ENCODE measurements around the gene LIPE. TPM values are rescaled to one million over a fixed set of nuclear protein-coding genes. Genes with fewer than 3 reads are reported as not detected.

Gene LIPE
- total and polyA plus RNA-seq, 2 experiments from 2014 or later: 5.8 to 10.9 TPM

DNA sequence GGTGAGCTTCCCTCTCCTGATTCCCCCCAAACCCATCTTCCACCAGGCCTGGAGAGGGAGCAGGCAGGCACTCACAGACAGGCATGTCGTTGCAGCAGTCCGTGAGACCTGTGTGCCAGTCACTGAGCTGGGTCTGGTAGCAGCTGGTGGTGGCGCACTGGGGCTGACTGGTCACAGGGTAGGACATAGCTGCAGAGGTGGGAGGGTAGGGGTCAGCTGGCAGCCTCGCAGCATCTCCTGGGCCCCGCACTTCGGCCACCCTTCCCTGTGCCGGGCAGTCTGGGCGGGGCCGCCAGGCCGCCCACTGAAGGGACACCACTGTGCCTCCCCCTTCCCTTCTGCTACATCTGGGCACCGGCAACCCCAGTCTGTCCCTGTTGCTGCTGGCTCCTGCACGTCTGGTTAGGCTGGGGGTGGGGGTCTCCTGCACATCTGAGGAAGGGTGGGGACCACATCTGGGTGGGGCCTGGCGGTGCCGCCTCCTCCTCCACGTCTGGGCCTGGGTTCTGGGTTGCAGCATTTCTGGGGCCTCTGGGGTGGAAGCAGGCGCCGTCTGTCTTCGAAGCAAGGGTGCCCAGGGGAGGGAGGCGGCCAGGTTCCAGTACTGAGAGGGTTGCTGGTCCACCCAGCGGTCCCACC, 38.2 kb downstream of the LIPE start:
- Mint-ChIP-seq H3K4me1 (peaks cover 19% of the 10 kb centered on the region), H3K36me3 (ENCODE audit: low read depth) (peaks cover 3% of the 10 kb centered on the region; the same call in 1 of the 3 replicates), H3K4me3 (no peak overlapping the region), H3K9me3 (no peaks in the 10 kb centered on the region), H3K27ac (no peak overlapping the region), H3K27me3 (ENCODE audit: insufficient read depth, low read depth, poor library complexity) (peaks cover 17% of the 10 kb centered on the region)
- H3K27ac ChIP-seq (ENCODE audit: low read depth): no peak overlapping the region
- TF ChIP-seq, protein P1, sequence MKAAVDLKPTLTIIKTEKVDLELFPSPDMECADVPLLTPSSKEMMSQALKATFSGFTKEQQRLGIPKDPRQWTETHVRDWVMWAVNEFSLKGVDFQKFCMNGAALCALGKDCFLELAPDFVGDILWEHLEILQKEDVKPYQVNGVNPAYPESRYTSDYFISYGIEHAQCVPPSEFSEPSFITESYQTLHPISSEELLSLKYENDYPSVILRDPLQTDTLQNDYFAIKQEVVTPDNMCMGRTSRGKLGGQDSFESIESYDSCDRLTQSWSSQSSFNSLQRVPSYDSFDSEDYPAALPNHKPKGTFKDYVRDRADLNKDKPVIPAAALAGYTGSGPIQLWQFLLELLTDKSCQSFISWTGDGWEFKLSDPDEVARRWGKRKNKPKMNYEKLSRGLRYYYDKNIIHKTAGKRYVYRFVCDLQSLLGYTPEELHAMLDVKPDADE (IDR thresholded peaks at IDR 0.05): no peak
- no peak for TF ChIP-seq ZNF331 (CRISPR knock-in tag; IDR thresholded peaks at IDR 0.05; ENCODE audit: low read depth)
- TF ChIP-seq NANOG (IDR thresholded peaks at IDR 0.05; ENCODE audit: borderline replicate concordance): no peak
- TF ChIP-seq POLR2AphosphoS5 (IDR thresholded peaks at IDR 0.05; ENCODE audit: low read depth): no peak
- no peak for TF ChIP-seq ZNF114 (CRISPR knock-in tag; IDR thresholded peaks at IDR 0.05)
- peaks cover 15% of the 10 kb centered on the region for H3K27me3 ChIP-seq (ENCODE audit: insufficient read depth)
- H4K20me1 ChIP-seq (replicated peaks; ENCODE audit: insufficient read depth): no peaks in the 10 kb centered on the region
- ATAC-seq (no peak), DNase-seq (ENCODE audit: low spot score) (no peak)
- H3K36me3 ChIP-seq (ENCODE audit: insufficient read depth): no peaks in the 10 kb centered on the region
- no peaks in the 10 kb centered on the region for H3F3A ChIP-seq (replicated peaks; ENCODE audit: low read depth)
- H3K4me2 ChIP-seq: no peak overlapping the region
- H2AFZ ChIP-seq: no peak overlapping the region
- H3K79me2 ChIP-seq (replicated peaks; ENCODE audit: insufficient read depth): no peaks in the 10 kb centered on the region
- no peaks in the 10 kb centered on the region for H3K9me2 ChIP-seq (ENCODE audit: insufficient read depth)
- no peaks in the 10 kb centered on the region; the same call in 1 of the 2 replicates for H3K4me1 ChIP-seq (ENCODE audit: insufficient read depth)
- no peak overlapping the region for H3K4me3 ChIP-seq

DNA sequence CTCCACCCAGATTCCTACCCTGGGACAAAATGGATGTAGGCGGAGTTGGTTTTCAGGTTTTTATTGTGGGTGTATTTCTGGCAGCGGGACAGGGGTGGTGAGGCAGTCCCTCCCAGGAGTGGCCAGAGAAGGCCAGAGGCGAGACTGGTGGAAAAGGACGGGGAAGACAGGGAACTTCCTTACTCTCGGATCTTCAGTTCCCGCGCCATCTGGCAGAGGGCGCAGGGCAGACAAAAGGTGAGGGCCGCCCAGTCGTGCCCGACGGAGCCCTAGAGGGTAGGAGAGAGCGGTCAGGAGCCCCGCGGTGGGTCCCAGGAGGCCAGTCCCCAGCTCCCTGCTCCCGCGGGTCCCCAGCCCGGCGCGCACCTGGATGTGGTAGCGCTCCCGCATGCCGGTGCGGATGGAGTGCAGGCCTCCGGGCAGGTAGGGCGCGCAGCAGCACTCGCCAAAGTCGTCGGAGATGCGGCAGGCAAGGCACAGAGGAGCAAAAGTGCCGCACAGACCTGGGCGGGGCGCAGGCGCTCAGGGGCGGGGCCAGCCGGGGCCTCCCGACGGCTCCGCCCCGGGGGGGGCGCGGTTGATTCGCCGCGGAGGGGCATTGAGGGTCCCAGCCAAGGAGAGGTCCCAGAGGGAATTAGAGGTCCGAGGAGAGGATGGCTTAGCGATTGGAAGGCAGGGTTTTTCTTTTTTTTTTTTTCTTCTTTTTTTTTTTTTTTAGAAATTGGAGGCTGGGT, 40.0 kb downstream of the LIPE start:
- H3K4me1 ChIP-seq (ENCODE audit: insufficient read depth): no peaks in the 10 kb centered on the region; the same call in 1 of the 2 replicates
- H3K27me3 ChIP-seq (ENCODE audit: insufficient read depth): peaks cover 15% of the 10 kb centered on the region
- peak overlapping the region; percentile 72 for H3K4me3 ChIP-seq
- H3K9me3 Mint-ChIP-seq: no peaks in the 10 kb centered on the region
- H3K9me2 ChIP-seq (ENCODE audit: insufficient read depth): no peaks in the 10 kb centered on the region
- peak; percentile 90 for ATAC-seq
- H4K20me1 ChIP-seq (replicated peaks; ENCODE audit: insufficient read depth): no peaks in the 10 kb centered on the region
- DNase-seq (ENCODE audit: low spot score): peak; percentile 93
- peak overlapping the region; percentile 84 for H3K27ac Mint-ChIP-seq
- peak overlapping the region; percentile 91 for H2AFZ ChIP-seq
- peaks cover 19% of the 10 kb centered on the region for H3K27me3 Mint-ChIP-seq (ENCODE audit: insufficient read depth, low read depth, poor library complexity)
- H3K4me1 Mint-ChIP-seq: peaks cover 18% of the 10 kb centered on the region
- TF ChIP-seq EZH2phosphoT487 (IDR thresholded peaks at IDR 0.05; ENCODE audit: unreplicated experiment) (no peak), STAT1 (IDR thresholded peaks at IDR 0.05; ENCODE audit: unreplicated experiment) (no peak), POLR2AphosphoS5 (IDR thresholded peaks at IDR 0.05; ENCODE audit: low read depth) (peak; percentile 98), CREB1 (CRISPR knock-in tag; IDR thresholded peaks at IDR 0.05; ENCODE audit: low read depth) (0 out of 2 replicates have a peak, but pooled peaks have one; percentile 24)
- TF ChIP-seq, protein P2, sequence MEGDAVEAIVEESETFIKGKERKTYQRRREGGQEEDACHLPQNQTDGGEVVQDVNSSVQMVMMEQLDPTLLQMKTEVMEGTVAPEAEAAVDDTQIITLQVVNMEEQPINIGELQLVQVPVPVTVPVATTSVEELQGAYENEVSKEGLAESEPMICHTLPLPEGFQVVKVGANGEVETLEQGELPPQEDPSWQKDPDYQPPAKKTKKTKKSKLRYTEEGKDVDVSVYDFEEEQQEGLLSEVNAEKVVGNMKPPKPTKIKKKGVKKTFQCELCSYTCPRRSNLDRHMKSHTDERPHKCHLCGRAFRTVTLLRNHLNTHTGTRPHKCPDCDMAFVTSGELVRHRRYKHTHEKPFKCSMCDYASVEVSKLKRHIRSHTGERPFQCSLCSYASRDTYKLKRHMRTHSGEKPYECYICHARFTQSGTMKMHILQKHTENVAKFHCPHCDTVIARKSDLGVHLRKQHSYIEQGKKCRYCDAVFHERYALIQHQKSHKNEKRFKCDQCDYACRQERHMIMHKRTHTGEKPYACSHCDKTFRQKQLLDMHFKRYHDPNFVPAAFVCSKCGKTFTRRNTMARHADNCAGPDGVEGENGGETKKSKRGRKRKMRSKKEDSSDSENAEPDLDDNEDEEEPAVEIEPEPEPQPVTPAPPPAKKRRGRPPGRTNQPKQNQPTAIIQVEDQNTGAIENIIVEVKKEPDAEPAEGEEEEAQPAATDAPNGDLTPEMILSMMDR (conservative IDR thresholded peaks at IDR 0.05; ENCODE audit: low read depth in 2 of 2): peak; percentile 58 to 63
- TF ChIP-seq, protein P1 (IDR thresholded peaks at IDR 0.05): 0 out of 2 replicates have a peak, but pooled peaks have one; percentile 21
- peak overlapping the region; percentile 76 for H3K4me2 ChIP-seq
- 0 out of 2 replicates have a peak, but pooled peaks cover 4% of the 10 kb centered on the region for H3F3A ChIP-seq (replicated peaks; ENCODE audit: low read depth)
- no peaks in the 10 kb centered on the region for H3K79me2 ChIP-seq (replicated peaks; ENCODE audit: insufficient read depth)
- H3K36me3 ChIP-seq (ENCODE audit: insufficient read depth): no peaks in the 10 kb centered on the region
- H3K4me3 Mint-ChIP-seq: peak overlapping the region; percentile 79
- peaks cover 3% of the 10 kb centered on the region; the same call in 1 of the 3 replicates for H3K36me3 Mint-ChIP-seq (ENCODE audit: low read depth)
- 0 out of 2 replicates have a peak overlapping the region, but pooled peaks have one; percentile 39 for H3K27ac ChIP-seq (ENCODE audit: low read depth)

All from GM23338 (cell line).